Adrenal gland (tissue), 12 donors: Measurements from ENCODE around the gene QKI. TPM values are rescaled to one million over a fixed set of nuclear protein-coding genes. Genes with fewer than 3 reads are reported as not detected.

Source experiments
- DNase-seq, 7 donors: peaks; one replicate each; pipeline ENCODE4 v3.0.0-alpha.2; 2019 to 2020
- H3K27ac ChIP-seq, 5 donors: fragments of 200-600 bp; sonication (generic) in 4 of 5; 1 replicate in 3 of 5; 2 replicates in 2 of 5; pipeline versions ENCODE4 v1.5.1 to v1.8.0; 2016 to 2020; ENCODE audit warnings: mild to moderate bottlenecking in 1 of 5
- H3K27me3 ChIP-seq: fragments of 200-600 bp; 2 replicates; pipeline ENCODE4 v1.8.0; 2021
- H3K36me3 ChIP-seq, 2 donors: fragments of 200-600 bp; replicated peaks in 1 of 2; 1 replicate in 1 of 2; 2 replicates in 1 of 2; pipeline versions ENCODE4 v1.5.1 to v1.8.0; 2018 to 2022
- H3K4me1 ChIP-seq, 2 donors: fragments of 200-600 bp; replicated peaks in 1 of 2; 1 replicate in 1 of 2; 2 replicates in 1 of 2; pipeline versions ENCODE4 v1.5.1 to v1.8.0; 2018 to 2021
- H3K4me3 ChIP-seq, 4 donors: fragments of 200-600 bp; sonication (generic) in 3 of 4; one replicate each; pipeline ENCODE4 v1.5.1; 2016 to 2018
- H3K9me3 ChIP-seq, 3 donors: fragments of 200-600 bp; sonication (generic) in 1 of 3; replicated peaks in 1 of 3; 1 replicate in 2 of 3; 2 replicates in 1 of 3; pipeline versions ENCODE4 v1.5.1 to v1.8.0; 2016 to 2021
- CTCF ChIP-seq, 6 experiments: fragments of 450-650 bp in 4 of 6; fragments of 200-600 bp in 2 of 6; sonication (generic) in 1 of 6; IDR thresholded peaks; 1 replicate in 5 of 6; 2 replicates in 1 of 6; pipeline versions ENCODE4 v1.5.1 to v1.8.0; 2016 to 2021; ENCODE audit warnings: antibody characterized with exemption in 6 of 6, mild to moderate bottlenecking in 2 of 6, moderate library complexity in 1 of 6
- POLR2A ChIP-seq, 2 donors: fragments of 450-650 bp; IDR thresholded peaks; one replicate each; pipeline ENCODE4 v1.6.1; 2017; ENCODE audit warnings: antibody characterized with exemption in 2 of 2, mild to moderate bottlenecking in 2 of 2, moderate library complexity in 1 of 2
- WGBS, 4 donors: extraction: QIAGEN DNeasy Blood & Tissue Kit in 2 of 4; methylation state at CpG; one replicate each; pipeline versions ENCODE4 v1.1.5 to v1.1.7; 2013 to 2017; 5-methylcytosine and 5-hydroxymethylcytosine counted together
- intact Hi-C, 2 donors: fragments of 100-400 bp; cut with DNase I; formaldehyde crosslinking; loops; one replicate each; pipeline versions ENCODE4 v1.14.1 to v1.15.0; 2022 to 2023
- polyA plus RNA-seq, 3 donors: library from polyadenylated mRNA; stranded (reverse); fragments of 200-250 nt in 2 of 3; fragments of 350-450 nt in 1 of 3; fragmentation: Illumina TruSeq in 1 of 3; extraction: RNeasy Lipid Tissue Mini Kit (QIAGEN cat#74804) in 1 of 3; gene quantifications; one replicate each; pipeline ENCODE4 v1.2.3, GENCODE V29; 2013 to 2014
- total RNA-seq, 9 donors: library from RNA; depleted of rRNA in 4 of 9; stranded (reverse); fragments of >200 nt in 4 of 9; fragments of 120-200 nt in 1 of 9; fragmentation: NEBNext Ultra II Directional in 1 of 9; extraction: Animal tissue kit (Norgen Biotek cat#: 25700) in 1 of 9; gene quantifications; one replicate each; pipeline versions ENCODE4 v1.1.0 to v1.2.4, GENCODE V29; 2013 to 2023
- donor health status: healthy with polysubstance abuse.
- donor health status: Bipolar disorder and iron deficiency.
- donor health status: DM: yes; HTN: yes; CAD: no.
- donor health status: DM: no; HTN: no; CAD: no.
- donor health status: DM: no; HTN: no; CAD: no.
- donor health status: DM: yes; HTN: yes; CAD: no.

Gene QKI
- total and polyA plus RNA-seq, 12 donors: 10.3 to 207 (median 130) TPM

DNA sequence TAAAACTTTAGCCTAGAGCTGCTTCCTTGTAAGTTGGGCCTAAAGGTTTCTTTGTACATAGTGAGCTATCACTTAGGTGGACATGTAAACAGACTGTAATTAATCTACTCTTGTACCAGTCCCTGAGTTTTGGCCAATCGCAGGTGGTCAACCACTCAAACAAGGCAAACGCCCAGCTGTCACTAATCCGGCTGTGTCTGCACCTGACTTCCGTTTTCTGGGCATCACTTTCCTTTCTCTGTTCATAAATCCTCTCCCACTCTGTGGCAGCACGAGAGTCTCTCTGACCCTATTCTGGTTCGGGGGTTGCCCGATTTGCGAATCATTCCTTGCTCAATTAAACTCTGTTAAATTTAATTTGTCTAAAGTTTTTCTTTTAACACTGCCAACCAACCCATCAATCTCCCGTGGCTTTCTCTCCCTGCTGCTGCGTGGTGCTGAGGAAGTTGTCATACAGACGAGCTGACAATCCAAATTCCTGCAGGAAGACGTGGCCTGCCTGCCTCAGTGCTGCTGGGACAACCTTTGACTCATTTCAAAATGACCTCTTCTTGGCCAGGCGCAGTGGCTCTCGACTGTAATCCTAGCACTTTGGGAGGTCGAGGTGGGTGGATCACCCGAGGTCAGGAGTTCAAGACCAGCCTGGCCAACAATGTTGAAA is 206.3 kb downstream of the QKI start:
- Histone ChIP-seq H3K27ac (no peak overlapping the region), H3K27me3 (no peaks in the 10 kb centered on the region), H3K4me1 (no peaks in the 10 kb centered on the region), H3K4me3 (no peak overlapping the region), H3K9me3 (no peaks in the 10 kb centered on the region), H3K36me3 (no peaks in the 10 kb centered on the region)
- intact Hi-C loops: no loop called here
- DNase-seq: no peak
- no peak for TF ChIP-seq POLR2A (IDR thresholded peaks at IDR 0.05)
- WGBS, 4 donors: 81 to 87% (median 83%) methylated on average over 16 of the region's 16 CpGs

GRCh38 chr6:163625265-163625664 is 210.7 kb downstream of the QKI start:
- intact Hi-C loops: no loop called here
- TF ChIP-seq POLR2A (IDR thresholded peaks at IDR 0.05): no peak
- TF ChIP-seq CTCF (IDR thresholded peaks at IDR 0.05): no peak
- Histone ChIP-seq H3K4me1 (no peaks in the 10 kb centered on the region), H3K27me3 (peaks cover 9% of the 10 kb centered on the region), H3K36me3 (no peaks in the 10 kb centered on the region), H3K9me3 (no peaks in the 10 kb centered on the region), H3K27ac (no peak overlapping the region), H3K4me3 (no peak overlapping the region)
- 90 to 96% (median 93%) methylated on average over 3 of the region's 3 CpGs for WGBS, 4 donors
- DNase-seq: no peak

DNA sequence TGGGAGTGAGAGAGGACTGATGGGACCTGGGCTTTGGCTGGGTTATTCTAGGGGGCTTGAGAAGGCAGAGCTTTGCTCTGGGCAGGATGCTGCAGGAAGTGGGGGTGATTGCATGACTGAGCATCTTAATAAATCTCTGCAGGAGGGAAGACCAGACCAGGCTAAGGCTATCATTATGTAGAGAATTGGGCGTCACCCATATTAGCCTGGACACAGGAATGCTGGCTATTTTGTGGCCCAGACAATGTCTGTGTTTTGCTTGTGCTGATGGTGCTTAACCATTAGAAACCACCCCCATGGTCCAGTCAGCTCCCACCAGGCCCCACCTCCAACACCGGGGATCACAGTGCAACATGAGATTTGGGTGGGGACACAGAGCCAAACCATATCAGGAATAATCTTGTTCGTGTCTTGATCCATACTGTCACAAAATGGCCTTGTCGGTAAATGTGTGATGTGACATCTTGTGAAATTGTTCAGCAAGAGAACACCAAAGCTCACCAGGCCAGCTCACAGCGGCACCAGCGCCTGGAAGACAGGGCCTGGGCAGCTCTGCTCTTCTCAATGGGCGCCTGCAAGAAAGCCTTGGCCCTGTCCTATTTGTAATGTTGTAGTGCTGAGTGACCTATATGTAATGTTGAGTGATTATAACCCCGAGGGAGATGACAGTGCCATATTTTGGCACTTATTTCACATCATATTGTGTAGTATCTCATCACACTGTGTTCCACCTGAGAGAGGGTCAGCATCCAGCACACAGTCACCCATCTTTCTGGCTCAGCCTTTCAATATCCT is 211.8 kb downstream of the QKI start:
- intact Hi-C loops: no loop called here
- Histone ChIP-seq H3K36me3 (no peaks in the 10 kb centered on the region), H3K27ac (no peak overlapping the region), H3K4me3 (no peak overlapping the region), H3K27me3 (peaks cover 19% of the 10 kb centered on the region), H3K9me3 (no peaks in the 10 kb centered on the region), H3K4me1 (no peaks in the 10 kb centered on the region)
- no peak for TF ChIP-seq CTCF (IDR thresholded peaks at IDR 0.05)
- no peak for TF ChIP-seq POLR2A (IDR thresholded peaks at IDR 0.05)
- DNase-seq: no peak
- WGBS, 4 donors: 84 to 90% (median 89%) methylated on average over 8 of the region's 8 CpGs

- whole genome bisulfite sequencing, 4 donors: 74 to 80% (median 78%) methylated on average over 10 to 11 of the region's 11 CpGs
- intact Hi-C loops: no loop called here
- Histone ChIP-seq H3K36me3 (no peaks in the 10 kb centered on the region), H3K9me3 (no peaks in the 10 kb centered on the region), H3K27me3 (peaks cover 22% of the 10 kb centered on the region), H3K4me3 (no peak overlapping the region), H3K27ac (no peak overlapping the region), H3K4me1 (no peaks in the 10 kb centered on the region)
- no peak for DNase-seq
- TF ChIP-seq POLR2A (IDR thresholded peaks at IDR 0.05) (no peak), CTCF (IDR thresholded peaks at IDR 0.05) (no peak)
Measured at GRCh38 chr6:163627274-163628062, 212.9 kb downstream of the QKI start.
